Activated T-cell treated with anti-CD3 and anti-CD28 coated beads, Interleukin-2, amount 50 U/mL, for 48 hours (primary cell): ENCODE data around the gene GSTCD.

Experiments
- DNase-seq, 2 experiments: peaks; one replicate each; pipeline ENCODE4 v3.0.0-alpha.2; 2020

The GSTCD gene

GRCh38 chr4:105894660-105895582, 186.3 kb downstream of the GSTCD start, which contains the start of gene NPNT:
Gene NPNT, plus strand, starts transcription at chr4:105895471. Its CDS starts 182 bp downstream, at chr4:105895653.
- peak; percentile 17 to 19 for DNase-seq

- peak; percentile 30 to 37 for DNase-seq
These were observed 187.2 kb downstream of the GSTCD start for GRCh38 chr4:105895583-105896460.

GRCh38 chr4:105896461-105896942, 187.9 kb downstream of the GSTCD start:
- peak in 1 of 2 experiments; percentile 15 for DNase-seq
